ENCODE results near the gene PDE4B.
"Not testable (repeated sequence)": the region's sequence is repeated elsewhere in the genome, so short reads cannot be mapped to it uniquely, and the experiment has no call there.

Gene PDE4B

GRCh38 chr1:66067219-66067618, 274.5 kb downstream of the PDE4B start:
- H3K4me3 Mint-ChIP-seq; DNase-seq (ENCODE audit: low spot score); H3K36me3 Mint-ChIP-seq (ENCODE audit: low read depth); H3K9me3 Mint-ChIP-seq; H3K4me1 Mint-ChIP-seq (ENCODE audit: low read depth); H3K27me3 Mint-ChIP-seq (ENCODE audit: low read depth); H3K27ac Mint-ChIP-seq: not testable (repeated sequence)

GRCh38 chr1:66069976-66070876, 277.5 kb downstream of the PDE4B start:
- no peak overlapping the region for H3K27ac Mint-ChIP-seq
- DNase-seq (ENCODE audit: low spot score): no peak
- H3K9me3 Mint-ChIP-seq: no peaks in the 10 kb centered on the region
- H3K4me1 Mint-ChIP-seq (ENCODE audit: low read depth): no peaks in the 10 kb centered on the region
- H3K4me3 Mint-ChIP-seq: no peak overlapping the region
- H3K36me3 Mint-ChIP-seq (ENCODE audit: low read depth): no peaks in the 10 kb centered on the region
- H3K27me3 Mint-ChIP-seq (ENCODE audit: low read depth): peaks cover 10% of the 10 kb centered on the region

- DNase-seq (ENCODE audit: low spot score): no peak
- Mint-ChIP-seq H3K9me3 (no peaks in the 10 kb centered on the region), H3K27me3 (ENCODE audit: low read depth) (peaks cover 15% of the 10 kb centered on the region), H3K4me3 (no peak overlapping the region), H3K27ac (no peak overlapping the region), H3K4me1 (ENCODE audit: low read depth) (no peaks in the 10 kb centered on the region), H3K36me3 (ENCODE audit: low read depth) (no peaks in the 10 kb centered on the region)
These were observed 280.7 kb downstream of the PDE4B start for GRCh38 chr1:66073388-66073787.

- no peaks in the 10 kb centered on the region for H3K4me1 Mint-ChIP-seq (ENCODE audit: low read depth)
- no peaks in the 10 kb centered on the region for H3K9me3 Mint-ChIP-seq
- no peak overlapping the region for H3K27ac Mint-ChIP-seq
- H3K27me3 Mint-ChIP-seq (ENCODE audit: low read depth): peaks cover 15% of the 10 kb centered on the region
- no peak overlapping the region for H3K4me3 Mint-ChIP-seq
- no peaks in the 10 kb centered on the region for H3K36me3 Mint-ChIP-seq (ENCODE audit: low read depth)
- DNase-seq (ENCODE audit: low spot score): no peak
These were observed 281.5 kb downstream of the PDE4B start for GRCh38 chr1:66074147-66074546.

- Mint-ChIP-seq H3K36me3 (ENCODE audit: low read depth) (no peaks in the 10 kb centered on the region), H3K27ac (no peak overlapping the region), H3K9me3 (no peaks in the 10 kb centered on the region), H3K27me3 (ENCODE audit: low read depth) (peaks cover 7% of the 10 kb centered on the region), H3K4me3 (no peak overlapping the region), H3K4me1 (ENCODE audit: low read depth) (no peaks in the 10 kb centered on the region)
- DNase-seq (ENCODE audit: low spot score): no peak
These were observed 285.7 kb downstream of the PDE4B start for GRCh38 chr1:66078412-66078811.

GRCh38 chr1:66083003-66083402, 290.3 kb downstream of the PDE4B start:
- no peak overlapping the region for H3K4me3 Mint-ChIP-seq
- no peaks in the 10 kb centered on the region for H3K36me3 Mint-ChIP-seq (ENCODE audit: low read depth)
- no peak overlapping the region for H3K27ac Mint-ChIP-seq
- H3K9me3 Mint-ChIP-seq: no peaks in the 10 kb centered on the region
- no peaks in the 10 kb centered on the region for H3K4me1 Mint-ChIP-seq (ENCODE audit: low read depth)
- no peak for DNase-seq (ENCODE audit: low spot score)
- no peaks in the 10 kb centered on the region for H3K27me3 Mint-ChIP-seq (ENCODE audit: low read depth)

GRCh38 chr1:66084442-66084841, 291.7 kb downstream of the PDE4B start:
- no peak for DNase-seq (ENCODE audit: low spot score)
- H3K4me1 Mint-ChIP-seq (ENCODE audit: low read depth): no peaks in the 10 kb centered on the region
- no peak overlapping the region for H3K4me3 Mint-ChIP-seq
- H3K36me3 Mint-ChIP-seq (ENCODE audit: low read depth): no peaks in the 10 kb centered on the region
- no peaks in the 10 kb centered on the region for H3K27me3 Mint-ChIP-seq (ENCODE audit: low read depth)
- H3K9me3 Mint-ChIP-seq: no peaks in the 10 kb centered on the region
- H3K27ac Mint-ChIP-seq: no peak overlapping the region

- H3K36me3 Mint-ChIP-seq (ENCODE audit: low read depth): no peaks in the 10 kb centered on the region
- no peak overlapping the region for H3K4me3 Mint-ChIP-seq
- H3K9me3 Mint-ChIP-seq: no peaks in the 10 kb centered on the region
- no peak for DNase-seq (ENCODE audit: low spot score)
- no peaks in the 10 kb centered on the region for H3K27me3 Mint-ChIP-seq (ENCODE audit: low read depth)
- no peaks in the 10 kb centered on the region for H3K4me1 Mint-ChIP-seq (ENCODE audit: low read depth)
- no peak overlapping the region for H3K27ac Mint-ChIP-seq
These were observed 292.9 kb downstream of the PDE4B start for GRCh38 chr1:66085600-66085999.

GRCh38 chr1:66088787-66089186, 296.1 kb downstream of the PDE4B start:
- Mint-ChIP-seq H3K27ac (no peak overlapping the region), H3K36me3 (ENCODE audit: low read depth) (no peaks in the 10 kb centered on the region), H3K4me1 (ENCODE audit: low read depth) (peaks cover 4% of the 10 kb centered on the region), H3K9me3 (no peaks in the 10 kb centered on the region), H3K4me3 (no peak overlapping the region), H3K27me3 (ENCODE audit: low read depth) (peaks cover 2% of the 10 kb centered on the region)
- DNase-seq (ENCODE audit: low spot score): no peak

GRCh38 chr1:66090859-66091457, 298.3 kb downstream of the PDE4B start:
- Mint-ChIP-seq H3K27me3 (ENCODE audit: low read depth) (peaks cover 2% of the 10 kb centered on the region), H3K27ac (no peak overlapping the region), H3K36me3 (ENCODE audit: low read depth) (no peaks in the 10 kb centered on the region), H3K9me3 (no peaks in the 10 kb centered on the region), H3K4me1 (ENCODE audit: low read depth) (peaks cover 4% of the 10 kb centered on the region), H3K4me3 (no peak overlapping the region)
- DNase-seq (ENCODE audit: low spot score): no peak

GRCh38 chr1:66095190-66095589, 302.5 kb downstream of the PDE4B start:
- DNase-seq (ENCODE audit: low spot score): no peak
- H3K9me3 Mint-ChIP-seq: no peaks in the 10 kb centered on the region
- no peaks in the 10 kb centered on the region for H3K36me3 Mint-ChIP-seq (ENCODE audit: low read depth)
- no peak overlapping the region for H3K27ac Mint-ChIP-seq
- peaks cover 2% of the 10 kb centered on the region for H3K27me3 Mint-ChIP-seq (ENCODE audit: low read depth)
- no peak overlapping the region for H3K4me3 Mint-ChIP-seq
- peaks cover 4% of the 10 kb centered on the region for H3K4me1 Mint-ChIP-seq (ENCODE audit: low read depth)

GRCh38 chr1:66100959-66101358, 308.3 kb downstream of the PDE4B start:
- DNase-seq (ENCODE audit: low spot score); H3K4me1 Mint-ChIP-seq (ENCODE audit: low read depth); H3K27me3 Mint-ChIP-seq (ENCODE audit: low read depth); H3K36me3 Mint-ChIP-seq (ENCODE audit: low read depth); H3K4me3 Mint-ChIP-seq; H3K9me3 Mint-ChIP-seq; H3K27ac Mint-ChIP-seq: not testable (repeated sequence)

GRCh38 chr1:66104076-66104475, 311.4 kb downstream of the PDE4B start:
- DNase-seq (ENCODE audit: low spot score); H3K27ac Mint-ChIP-seq; H3K27me3 Mint-ChIP-seq (ENCODE audit: low read depth); H3K36me3 Mint-ChIP-seq (ENCODE audit: low read depth); H3K9me3 Mint-ChIP-seq; H3K4me1 Mint-ChIP-seq (ENCODE audit: low read depth); H3K4me3 Mint-ChIP-seq: not testable (repeated sequence)

- no peak overlapping the region for H3K4me3 Mint-ChIP-seq
- H3K27ac Mint-ChIP-seq: no peak overlapping the region
- H3K4me1 Mint-ChIP-seq (ENCODE audit: low read depth): no peaks in the 10 kb centered on the region
- H3K27me3 Mint-ChIP-seq (ENCODE audit: low read depth): peaks cover 5% of the 10 kb centered on the region
- H3K36me3 Mint-ChIP-seq (ENCODE audit: low read depth): no peaks in the 10 kb centered on the region
- no peaks in the 10 kb centered on the region for H3K9me3 Mint-ChIP-seq
- DNase-seq (ENCODE audit: low spot score): no peak
These were observed 315.9 kb downstream of the PDE4B start for GRCh38 chr1:66108624-66109023.

All from T-helper 2 cell treated with Interferon-gamma antibody and Interleukin-4, amounts not matched to agents 5 μg/mL and 100 μg/mL, for 36 hours (primary cell).